Bronchial epithelial cell (primary cell): ENCODE measurements around the gene HSF2BP. TPM values are rescaled to one million over a fixed set of nuclear protein-coding genes. Genes with fewer than 3 reads are reported as not detected.
"Not testable (repeated sequence)": the region's sequence is repeated elsewhere in the genome, so short reads cannot be mapped to it uniquely, and the experiment has no call there.

Source experiments
- DNase-seq: peaks from one replicate; pipeline ENCODE4 v3.0.0-alpha.2; 2010; ENCODE audit warnings: low read depth
- FAIRE-seq: peaks from 2 replicates; lab custom pipeline; 2011; peaks lifted over from hg19 to GRCh38; lab: Jason Lieb, UNC
- H3K27me3 ChIP-seq: 2 replicates; pipeline ENCODE4 v1.5.1; 2011; ENCODE audit warnings: low read length; ENCODE audit not compliant: control insufficient read depth, insufficient read depth
- H3K36me3 ChIP-seq: 2 replicates; pipeline ENCODE4 v1.5.1; 2011; ENCODE audit warnings: low read length; ENCODE audit not compliant: control insufficient read depth, insufficient read depth
- H3K4me3 ChIP-seq: 2 replicates; pipeline ENCODE4 v1.5.1; 2011; ENCODE audit warnings: mild to moderate bottlenecking, low read depth, low read length, control low read depth
- CTCF ChIP-seq: IDR thresholded peaks from 2 replicates; pipeline ENCODE4 v1.5.1; 2011; ENCODE audit warnings: mild to moderate bottlenecking, moderate library complexity, low read length, control low read depth, inconsistent platforms; ENCODE audit not compliant: insufficient read depth, severe bottlenecking
- total RNA-seq: library from RNA; depleted of rRNA; stranded (reverse); fragments of >200 nt; gene quantifications from 2 replicates; pipeline ENCODE4 v1.2.1, GENCODE V29; 2014

Gene HSF2BP
- total RNA-seq, 1 donor from 2014 or later = 6.6 TPM

- no peak overlapping the region for H3K4me3 ChIP-seq
- H3K27me3 ChIP-seq = no peaks in the 10 kb centered on the region
- no peaks in the 10 kb centered on the region for H3K36me3 ChIP-seq
- DNase-seq = no peak
- FAIRE-seq = no peak
- TF ChIP-seq CTCF = peak; percentile 10
Measured at GRCh38 chr21:43619856-43620255, 39.4 kb downstream of the HSF2BP start.

GRCh38 chr21:43619344-43619743 lies 39.9 kb downstream of the HSF2BP start:
- FAIRE-seq = peak; percentile 77
- no peak for TF ChIP-seq CTCF

GRCh38 chr21:43618940-43619339 lies 40.3 kb downstream of the HSF2BP start:
- no peaks in the 10 kb centered on the region for H3K27me3 ChIP-seq
- no peak for TF ChIP-seq CTCF
- no peaks in the 10 kb centered on the region for H3K36me3 ChIP-seq
- no peak overlapping the region for H3K4me3 ChIP-seq
- DNase-seq (peak; percentile 63), FAIRE-seq (no peak)

More at GRCh38 chr21:43619344-43619743, 39.9 kb downstream of the HSF2BP start:
- H3K36me3 ChIP-seq = no peaks in the 10 kb centered on the region
- H3K4me3 ChIP-seq = no peak overlapping the region
- DNase-seq = no peak
- H3K27me3 ChIP-seq = no peaks in the 10 kb centered on the region

- H3K4me3 ChIP-seq, H3K36me3 ChIP-seq, FAIRE-seq, H3K27me3 ChIP-seq, DNase-seq: not testable (repeated sequence)
Measured at GRCh38 chr21:43616861-43617260, 42.4 kb downstream of the HSF2BP start.

- Histone ChIP-seq H3K27me3 (no peaks in the 10 kb centered on the region), H3K4me3 (no peak overlapping the region), H3K36me3 (no peaks in the 10 kb centered on the region)
- DNase-seq (no peak), FAIRE-seq (no peak)
- no peak for TF ChIP-seq CTCF
Measured at GRCh38 chr21:43614839-43615238, 44.4 kb downstream of the HSF2BP start.

GRCh38 chr21:43613755-43614638 lies 45.3 kb downstream of the HSF2BP start:
- DNase-seq (no peak), FAIRE-seq (no peak)

More at GRCh38 chr21:43613755-43614638, 45.3 kb downstream of the HSF2BP start:
- Histone ChIP-seq H3K36me3 (no peaks in the 10 kb centered on the region), H3K4me3 (no peak overlapping the region), H3K27me3 (no peaks in the 10 kb centered on the region)
- TF ChIP-seq CTCF = no peak
